ENCODE results near the gene CTBP1.
"Not testable (repeated sequence)": the region's sequence is repeated elsewhere in the genome, so short reads cannot be mapped to it uniquely, and the experiment has no call there.

The CTBP1 gene

DNA sequence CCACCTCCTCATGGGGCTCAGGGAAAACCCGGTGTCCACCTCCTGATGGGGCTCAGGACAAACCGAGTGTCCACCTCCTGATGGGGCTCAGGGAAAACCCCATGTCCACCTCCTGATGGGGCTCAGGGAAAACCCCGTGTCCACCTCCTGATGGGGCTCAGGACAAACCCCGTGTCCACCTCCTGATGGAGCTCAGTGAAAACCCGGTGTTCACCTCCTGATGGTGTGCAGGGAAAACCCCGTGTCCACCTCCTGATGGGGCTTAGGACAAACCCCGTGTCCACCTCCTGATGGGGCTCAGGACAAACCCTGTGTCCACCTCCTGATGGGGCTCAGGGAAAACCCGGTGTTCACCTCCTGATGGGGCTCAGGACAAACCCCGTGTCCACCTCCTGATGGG, 11.7 kb downstream of the CTBP1 start:
- DNase-seq, result not testable (repeated sequence)

- not testable (repeated sequence) for DNase-seq
Observed at GRCh38 chr4:1236836-1237235, 12.1 kb downstream of the CTBP1 start.

GRCh38 chr4:1236103-1236641, 12.8 kb downstream of the CTBP1 start:
- no peak for DNase-seq

- DNase-seq, result no peak
Observed at GRCh38 chr4:1235381-1236102, 13.4 kb downstream of the CTBP1 start.

GRCh38 chr4:1234811-1235292, 14.1 kb downstream of the CTBP1 start:
- DNase-seq, result no peak

DNA sequence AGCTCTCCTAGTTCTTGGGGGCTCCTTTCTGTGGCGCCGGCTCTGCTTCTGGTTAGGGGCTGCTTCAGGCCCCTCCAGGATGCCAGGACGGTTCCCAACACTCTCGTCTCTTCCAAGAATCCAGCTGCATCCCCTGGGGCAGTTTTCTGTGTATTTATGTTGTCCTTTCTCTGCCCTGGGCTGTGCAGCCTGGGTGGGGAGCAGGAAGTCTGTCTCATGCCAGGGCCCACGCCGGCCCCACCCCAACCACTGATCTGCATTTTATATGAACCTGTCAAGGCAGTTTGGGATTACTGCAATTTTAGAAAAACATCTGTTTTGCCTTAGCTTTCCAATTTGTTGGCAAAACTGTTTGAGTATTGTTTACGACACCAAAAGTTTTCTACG, 14.6 kb downstream of the CTBP1 start:
- DNase-seq, result no peak

- DNase-seq, result no peak
Observed at GRCh38 chr4:1233641-1234308, 15.2 kb downstream of the CTBP1 start.

GRCh38 chr4:1232661-1233621, 16.0 kb downstream of the CTBP1 start:
- DNase-seq, result no peak

- no peak for DNase-seq
Observed at GRCh38 chr4:1231637-1232360, 17.1 kb downstream of the CTBP1 start.

- DNase-seq, result no peak
Observed at GRCh38 chr4:1230971-1231636, 17.8 kb downstream of the CTBP1 start.

GRCh38 chr4:1230316-1230715, 18.6 kb downstream of the CTBP1 start:
- DNase-seq, result no peak

- no peak for DNase-seq
Observed at GRCh38 chr4:1229117-1229849, 19.6 kb downstream of the CTBP1 start.

DNA sequence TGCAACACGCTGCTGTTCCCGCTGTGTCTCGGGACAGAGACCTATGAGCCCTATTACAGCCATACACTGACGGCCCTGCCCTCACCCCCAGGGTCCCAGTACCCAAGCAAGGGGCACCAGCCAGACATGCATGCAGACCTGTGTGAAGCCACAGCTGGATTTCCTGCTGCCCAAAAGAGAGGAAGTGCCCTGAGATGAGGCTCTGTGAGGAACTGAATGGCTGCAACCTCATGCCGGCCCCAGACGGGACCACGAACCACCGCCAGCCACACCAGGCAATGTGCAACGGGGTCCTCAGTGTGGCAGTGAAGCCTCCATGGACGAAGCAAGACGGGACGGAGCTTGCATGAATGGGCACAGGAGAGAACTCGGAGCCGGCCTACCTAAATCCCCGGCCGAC, 21.1 kb downstream of the CTBP1 start:
- DNase-seq, result no peak

DNA sequence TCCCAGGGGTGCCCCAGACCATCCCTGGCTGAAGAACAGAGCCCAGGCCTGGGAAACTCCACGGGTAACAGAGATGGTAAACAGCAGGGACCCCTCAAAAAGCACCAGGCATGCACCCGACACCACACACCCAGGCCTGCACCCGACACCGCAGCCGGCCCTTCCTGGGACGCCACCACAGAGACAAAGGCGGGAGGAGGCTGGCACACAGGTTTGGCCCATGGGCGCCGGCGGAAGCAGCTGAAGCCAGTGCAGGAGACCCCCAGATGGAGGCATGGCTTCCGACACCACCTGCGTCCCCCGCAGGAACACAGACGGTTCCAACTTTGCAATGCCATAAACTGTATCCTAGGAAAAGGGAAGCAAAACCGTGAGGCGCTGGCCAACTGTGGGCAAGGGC, 22.3 kb downstream of the CTBP1 start:
- no peak for DNase-seq

GRCh38 chr4:1226144-1226481, 22.8 kb downstream of the CTBP1 start:
- no peak for DNase-seq

GRCh38 chr4:1225272-1226143, 23.4 kb downstream of the CTBP1 start:
- no peak for DNase-seq

GRCh38 chr4:1223841-1224809, 24.8 kb downstream of the CTBP1 start:
- DNase-seq, result no peak

- DNase-seq, result no peak
Observed at GRCh38 chr4:1222938-1223690, 25.8 kb downstream of the CTBP1 start.
